LNCaP clone FGC (cell line): ENCODE measurements around the gene CDKAL1.

Source experiments
- DNase-seq: peaks from one replicate; pipeline ENCODE4 v3.0.0-alpha.2; 2011; ENCODE audit warnings: low read depth
- H3K4me3 ChIP-seq: 2 replicates; pipeline ENCODE4 v1.5.1; 2011; ENCODE audit warnings: mild to moderate bottlenecking, low read depth, low read length, control low read depth
- TF ChIP-seq, protein P1 (sequence below): IDR thresholded peaks from 2 replicates; pipeline ENCODE4 v1.5.1; 2012; ENCODE audit warnings: mild to moderate bottlenecking; ENCODE audit not compliant: control insufficient read depth, insufficient read depth; ENCODE audit errors: extremely low read depth

CDKAL1 gene

DNA sequence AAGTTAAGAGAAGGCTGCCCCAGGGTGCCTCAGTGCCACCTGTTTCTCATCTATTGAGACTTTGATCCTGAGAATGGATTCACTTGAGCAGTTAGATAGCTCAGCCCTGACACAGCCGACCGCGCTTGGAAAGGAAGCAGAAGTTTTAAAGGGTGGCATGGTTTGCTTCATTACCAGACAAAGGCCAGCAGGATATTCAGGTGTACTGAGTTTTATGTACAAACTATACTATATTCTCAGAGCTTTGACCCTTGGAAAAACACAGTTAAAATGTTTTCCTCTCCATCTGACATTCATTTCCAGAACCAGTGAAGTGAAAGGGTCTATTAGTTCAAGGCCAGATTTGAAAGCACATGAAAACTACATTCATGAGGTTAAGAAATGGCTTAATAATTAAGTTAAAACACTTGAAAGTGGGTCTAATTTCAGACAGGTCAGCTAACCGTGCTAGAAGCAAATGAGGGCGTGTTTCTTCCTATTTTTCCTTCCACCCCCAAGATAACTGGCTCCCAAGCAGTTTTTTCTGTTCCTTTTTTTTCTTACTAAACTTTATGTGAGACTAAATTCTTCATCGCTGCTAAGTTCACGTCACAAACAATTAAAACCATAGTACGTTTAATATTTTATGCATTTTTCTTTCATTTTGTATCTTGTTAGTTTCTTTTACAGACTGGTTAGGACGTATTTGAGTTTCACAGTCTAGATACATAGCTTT is 674.0 kb downstream of the CDKAL1 start:
- no peak overlapping the region for H3K4me3 ChIP-seq
- DNase-seq = no peak
- TF ChIP-seq, protein P1, sequence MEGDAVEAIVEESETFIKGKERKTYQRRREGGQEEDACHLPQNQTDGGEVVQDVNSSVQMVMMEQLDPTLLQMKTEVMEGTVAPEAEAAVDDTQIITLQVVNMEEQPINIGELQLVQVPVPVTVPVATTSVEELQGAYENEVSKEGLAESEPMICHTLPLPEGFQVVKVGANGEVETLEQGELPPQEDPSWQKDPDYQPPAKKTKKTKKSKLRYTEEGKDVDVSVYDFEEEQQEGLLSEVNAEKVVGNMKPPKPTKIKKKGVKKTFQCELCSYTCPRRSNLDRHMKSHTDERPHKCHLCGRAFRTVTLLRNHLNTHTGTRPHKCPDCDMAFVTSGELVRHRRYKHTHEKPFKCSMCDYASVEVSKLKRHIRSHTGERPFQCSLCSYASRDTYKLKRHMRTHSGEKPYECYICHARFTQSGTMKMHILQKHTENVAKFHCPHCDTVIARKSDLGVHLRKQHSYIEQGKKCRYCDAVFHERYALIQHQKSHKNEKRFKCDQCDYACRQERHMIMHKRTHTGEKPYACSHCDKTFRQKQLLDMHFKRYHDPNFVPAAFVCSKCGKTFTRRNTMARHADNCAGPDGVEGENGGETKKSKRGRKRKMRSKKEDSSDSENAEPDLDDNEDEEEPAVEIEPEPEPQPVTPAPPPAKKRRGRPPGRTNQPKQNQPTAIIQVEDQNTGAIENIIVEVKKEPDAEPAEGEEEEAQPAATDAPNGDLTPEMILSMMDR = no peak

GRCh38 chr6:21208796-21209186 is 674.5 kb downstream of the CDKAL1 start:
- no peak overlapping the region for H3K4me3 ChIP-seq
- DNase-seq = no peak
- TF ChIP-seq, protein P1 = no peak

GRCh38 chr6:21213492-21213891 is 679.2 kb downstream of the CDKAL1 start:
- TF ChIP-seq, protein P1 = no peak
- no peak for DNase-seq

GRCh38 chr6:21214738-21215448 is 680.6 kb downstream of the CDKAL1 start:
- TF ChIP-seq, protein P1 = no peak
- DNase-seq = no peak
- no peak overlapping the region for H3K4me3 ChIP-seq

More at GRCh38 chr6:21213492-21213891, 679.2 kb downstream of the CDKAL1 start:
- no peak overlapping the region for H3K4me3 ChIP-seq

- TF ChIP-seq, protein P1 = no peak
- H3K4me3 ChIP-seq = no peak overlapping the region
- no peak for DNase-seq
Measured at GRCh38 chr6:21219241-21219640, 685.0 kb downstream of the CDKAL1 start.

DNA sequence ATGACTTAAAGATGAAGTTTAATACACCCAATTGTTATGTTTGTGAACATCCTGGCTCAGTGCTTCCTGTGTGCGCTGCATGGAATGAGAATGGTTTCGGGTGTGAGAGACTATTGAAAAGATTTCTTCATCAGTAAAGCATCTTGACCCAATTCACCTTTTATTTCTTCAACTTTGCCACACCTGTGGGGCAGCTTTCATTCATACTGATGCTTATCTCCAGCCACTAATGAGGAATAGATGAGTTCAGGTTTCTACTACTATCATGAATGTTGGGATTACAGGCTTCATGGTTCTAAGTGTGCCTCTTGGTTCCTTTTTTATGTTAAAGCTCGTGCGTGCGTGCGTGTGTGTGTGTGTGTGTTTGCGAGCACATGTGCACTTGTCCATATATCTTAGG is 685.6 kb downstream of the CDKAL1 start:
- TF ChIP-seq, protein P1 = no peak
- no peak for DNase-seq
- H3K4me3 ChIP-seq = no peak overlapping the region
